HCT116 (cell line): ENCODE measurements around the gene CAPN9. TPM values are rescaled to one million over a fixed set of nuclear protein-coding genes. Genes with fewer than 3 reads are reported as not detected.

Experiments
- ATAC-seq: fragments of 200-7000 bp; cut with Tn5 transposase; 2 replicates; pipeline ENCODE4 v1.9.1; 2020; ENCODE audit warnings: mild to moderate bottlenecking, moderate library complexity
- BruUV-seq: library from RNA; stranded (reverse); fragments of 400-500 nt; replicated peaks from 2 replicates; lab custom pipeline; 2021; lab: Mats Ljungman, UMichigan
- CTCF ChIA-PET: fragments of 300-600 bp; sonication (Branson Sonifier 250); formaldehyde crosslinking; loops from one replicate; lab custom pipeline; 2021; ENCODE audit warnings: antibody characterized with exemption; lab: Charles Lee
- POLR2A ChIA-PET: fragments of 300-600, 350-600 bp; sonication (Branson Sonifier 250); formaldehyde crosslinking; loops from one replicate; lab custom pipeline; 2021; ENCODE audit warnings: antibody characterized with exemption; lab: Charles Lee
- RAD21 ChIA-PET, 2 experiments: fragments of 300-600 bp; sonication (Branson Sonifier 250); formaldehyde crosslinking; loops; one replicate each; lab custom pipeline; 2023; ENCODE audit warnings: low total read pairs in 2 of 2; ENCODE audit not compliant: uncharacterized antibody in 2 of 2, unreplicated experiment in 2 of 2, low non-redundant PET in 1 of 2; lab: Charles Lee
- DNase-seq: peaks from one replicate; pipeline ENCODE4 v3.0.0-alpha.2; 2010; ENCODE audit warnings: low read depth, low spot score
- H2AFZ ChIP-seq: fragments of 200-600 bp; shearing (Covaris generic), sonication (generic); 2 replicates; pipeline ENCODE4 v1.6.1; 2017; ENCODE audit warnings: low read depth, mixed run types, mixed read lengths, antibody characterized with exemption, low read length; ENCODE audit not compliant: poor library complexity, severe bottlenecking
- H3K27ac ChIP-seq: 2 replicates; pipeline ENCODE4 v1.5.1; 2012; ENCODE audit warnings: low read depth, low read length
- H3K27me3 ChIP-seq: fragments of 200-600 bp; sonication (generic); 2 replicates; pipeline ENCODE4 v1.6.1; 2016; ENCODE audit warnings: mixed run types, low read length, mixed read lengths; ENCODE audit not compliant: insufficient read depth
- H3K36me3 ChIP-seq, 2 experiments: fragments of 200-500 bp in 1 of 2; fragments of 200-600 bp in 1 of 2; sonication (Bioruptor generic) in 1 of 2; sonication (generic) in 1 of 2; 2 replicates each; pipeline versions ENCODE4 v1.5.1 to v1.6.1; 2014 to 2016; ENCODE audit warnings: low read length in 2 of 2, inconsistent platforms in 1 of 2, mixed read lengths in 1 of 2, mixed run types in 1 of 2; ENCODE audit not compliant: insufficient read depth in 2 of 2, control insufficient read depth in 1 of 2
- H3K4me1 ChIP-seq, 2 experiments: fragments of 200-600 bp in 1 of 2; sonication (generic) in 1 of 2; 2 replicates each; pipeline versions ENCODE4 v1.5.1 to v1.6.1; 2012 to 2017; ENCODE audit warnings: low read length in 2 of 2, inconsistent platforms in 1 of 2, mild to moderate bottlenecking in 1 of 2, mixed read lengths in 1 of 2, mixed run types in 1 of 2, moderate library complexity in 1 of 2; ENCODE audit not compliant: insufficient read depth in 2 of 2, control insufficient read depth in 1 of 2
- H3K4me2 ChIP-seq: fragments of 200-600 bp; sonication (generic); 2 replicates; pipeline ENCODE4 v1.6.1; 2017; ENCODE audit warnings: mixed run types, low read length, mixed read lengths
- H3K4me3 ChIP-seq, 2 experiments: fragments of 200-600 bp in 1 of 2; sonication (generic) in 1 of 2; replicated peaks in 1 of 2; 2 replicates each; pipeline ENCODE4 v1.5.1; 2011 to 2016; ENCODE audit warnings: low read length in 2 of 2, control low read depth in 1 of 2, low read depth in 1 of 2, mild to moderate bottlenecking in 1 of 2, mixed read lengths in 1 of 2, mixed run types in 1 of 2
- H3K79me2 ChIP-seq: fragments of 200-600 bp; sonication (generic); 2 replicates; pipeline ENCODE4 v1.6.1; 2017; ENCODE audit warnings: mild to moderate bottlenecking, mixed run types, low read length, moderate library complexity, mixed read lengths; ENCODE audit not compliant: insufficient read depth
- H3K9ac ChIP-seq: fragments of 200-600 bp; sonication (generic); 2 replicates; pipeline ENCODE4 v1.6.1; 2016; ENCODE audit warnings: low read length, mixed read lengths
- H3K9me2 ChIP-seq: fragments of 200-600 bp; sonication (generic), shearing (Covaris generic); 2 replicates; pipeline ENCODE4 v1.6.1; 2017; ENCODE audit warnings: mixed run types, mild to moderate bottlenecking, moderate library complexity; ENCODE audit not compliant: insufficient read depth
- H3K9me3 ChIP-seq, 2 experiments: fragments of 200-500 bp in 1 of 2; fragments of 200-600 bp in 1 of 2; sonication (Bioruptor generic) in 1 of 2; sonication (generic) in 1 of 2; 2 replicates each; pipeline ENCODE4 v1.6.1; 2014 to 2017; ENCODE audit warnings: low read length in 2 of 2, mixed read lengths in 2 of 2, inconsistent platforms in 1 of 2, low read depth in 1 of 2, mild to moderate bottlenecking in 1 of 2, mixed run types in 1 of 2, moderate library complexity in 1 of 2; ENCODE audit not compliant: control insufficient read depth in 1 of 2, insufficient read depth in 1 of 2
- H4K20me1 ChIP-seq: fragments of 200-600 bp; sonication (generic), shearing (Covaris generic); 2 replicates; pipeline ENCODE4 v1.6.1; 2017; ENCODE audit warnings: mixed run types, mild to moderate bottlenecking, moderate library complexity; ENCODE audit not compliant: insufficient read depth
- CEBPB ChIP-seq: IDR thresholded peaks from 2 replicates; pipeline ENCODE4 v1.6.1; 2012; ENCODE audit warnings: low read depth
- EGR1 ChIP-seq: IDR thresholded peaks from 2 replicates; pipeline ENCODE4 v1.6.1; 2012; ENCODE audit warnings: low read depth
- ELF1 ChIP-seq: IDR thresholded peaks from 2 replicates; pipeline ENCODE4 v1.6.1; 2012; ENCODE audit warnings: low read depth, borderline replicate concordance
- EZH2 ChIP-seq: fragments of 200-600 bp; sonication (generic); IDR thresholded peaks from 2 replicates; pipeline ENCODE4 v1.6.1; 2017; ENCODE audit warnings: antibody characterized with exemption, mixed run types
- EZH2phosphoT487 ChIP-seq: fragments of 200-600 bp; IDR thresholded peaks from 2 replicates; pipeline ENCODE4 v1.6.1; 2018; ENCODE audit warnings: antibody characterized with exemption, borderline replicate concordance
- FOSL1 ChIP-seq: IDR thresholded peaks from 2 replicates; pipeline ENCODE4 v1.6.1; 2012; ENCODE audit warnings: low read depth
- POLR2A ChIP-seq: IDR thresholded peaks from 2 replicates; pipeline ENCODE4 v1.7.0; 2011; ENCODE audit warnings: borderline replicate concordance; ENCODE audit not compliant: insufficient read depth, insufficient read length; ENCODE audit errors: extremely low read depth
- POLR2AphosphoS5 ChIP-seq: IDR thresholded peaks from 2 replicates; pipeline ENCODE4 v1.6.1; 2011; ENCODE audit warnings: mild to moderate bottlenecking, low read depth, low read length, moderate library complexity
- RAD21 ChIP-seq: IDR thresholded peaks from 2 replicates; pipeline ENCODE4 v1.6.1; 2012; ENCODE audit warnings: low read depth, mild to moderate bottlenecking
- REST ChIP-seq: IDR thresholded peaks from 2 replicates; pipeline ENCODE4 v1.6.1; 2012; ENCODE audit warnings: low read depth
- SP1 ChIP-seq: IDR thresholded peaks from 2 replicates; pipeline ENCODE4 v1.6.1; 2012; ENCODE audit warnings: low read depth
- YY1 ChIP-seq: IDR thresholded peaks from 2 replicates; pipeline ENCODE4 v1.6.1; 2011; ENCODE audit warnings: low read length, low read depth, moderate library complexity, mild to moderate bottlenecking; ENCODE audit not compliant: insufficient replicate concordance; ENCODE audit errors: extremely low read depth
- ZBTB33 ChIP-seq: IDR thresholded peaks from 2 replicates; pipeline ENCODE4 v1.6.1; 2011; ENCODE audit warnings: mild to moderate bottlenecking, low read length, moderate library complexity; ENCODE audit not compliant: insufficient replicate concordance; ENCODE audit errors: extremely low read depth
- ZNF274 ChIP-seq: fragments of 200-500 bp; sonication (Bioruptor generic); IDR thresholded peaks from 2 replicates; pipeline ENCODE4 v1.6.1; 2014; ENCODE audit warnings: mild to moderate bottlenecking, low read depth, low read length, inconsistent platforms
- intact Hi-C: fragments of 100-400 bp; cut with micrococcal nuclease; formaldehyde crosslinking; loops from 2 replicates; pipeline ENCODE4 v1.10.0; 2022
- total RNA-seq: library from RNA; stranded (reverse); gene quantifications from one replicate; pipeline ENCODE4 v1.2.1, GENCODE V29; 2021; ENCODE audit not compliant: unreplicated experiment

CAPN9 gene
- total RNA-seq, 1 experiment from 2014 or later = not detected

GRCh38 chr1:230750986-230751625 lies 3.9 kb downstream of the CAPN9 start:
- Histone ChIP-seq H3K9ac (no peak overlapping the region), H3K79me2 (no peaks in the 10 kb centered on the region), H3K4me1 (peaks cover 3 to 13% of the 10 kb centered on the region in 2 experiments; a peak in 3 of 4 replicates), H3K4me3 (no peak overlapping the region), H3K27ac (no peak overlapping the region), H2AFZ (no peak overlapping the region), H4K20me1 (no peaks in the 10 kb centered on the region), H3K9me3 (no peaks in the 10 kb centered on the region), H3K36me3 (no peaks in the 10 kb centered on the region), H3K4me2 (no peak overlapping the region), H3K27me3 (no peaks in the 10 kb centered on the region), H3K9me2 (no peaks in the 10 kb centered on the region)
- intact Hi-C loops = no loop called here
- ATAC-seq (no peak), DNase-seq (no peak)
- no TSS peak for BruUV-seq
- CTCF ChIA-PET = no interaction called here
- POLR2A ChIA-PET = no interaction called here
- RAD21 ChIA-PET = no interaction called here
- TF ChIP-seq ZBTB33 = no peak
- no peak for TF ChIP-seq YY1
- TF ChIP-seq REST = no peak
- no peak for TF ChIP-seq ELF1
- TF ChIP-seq SP1 = no peak
- TF ChIP-seq EGR1 = no peak
- TF ChIP-seq EZH2phosphoT487 = no peak
- TF ChIP-seq ZNF274 = no peak
- TF ChIP-seq CEBPB = no peak
- TF ChIP-seq EZH2 = no peak
- TF ChIP-seq POLR2A = no peak
- TF ChIP-seq FOSL1 = no peak
- TF ChIP-seq POLR2AphosphoS5 = no peak
- TF ChIP-seq RAD21 = no peak
